ENCODE results near the gene FBXO15. TPM values are rescaled to one million over a fixed set of nuclear protein-coding genes. Genes with fewer than 3 reads are reported as not detected.

Gene FBXO15
- total and polyA plus RNA-seq, 2 of the 8 experiments (the other 6 are each of a cell fraction or from before 2014, with no cell fraction given): 0.84 to 0.85 TPM

GRCh38 chr18:74178884-74179283, 31.2 kb upstream of the FBXO15 start (continued):
- TF ChIP-seq BCL11A (IDR thresholded peaks at IDR 0.05; ENCODE audit: low read depth in 2 of 2, low read length in 2 of 2): no peak
